Duodenal mucosa (tissue), 2 donors: ENCODE measurements around the gene NPAS1.

Experiments
- H3K27ac ChIP-seq: one replicate; pipeline ENCODE4 v1.7.0; 2013; ENCODE audit warnings: low read depth, low read length
- H3K27me3 ChIP-seq, 2 donors: one replicate each; pipeline ENCODE4 v1.7.0; 2013; ENCODE audit warnings: low read length in 2 of 2, control low read depth in 1 of 2; ENCODE audit not compliant: insufficient read depth in 2 of 2, control insufficient read depth in 1 of 2
- H3K36me3 ChIP-seq, 2 donors: one replicate each; pipeline ENCODE4 v1.7.0; 2013; ENCODE audit warnings: low read length in 2 of 2, control low read depth in 1 of 2; ENCODE audit not compliant: insufficient read depth in 2 of 2, control insufficient read depth in 1 of 2
- H3K4me1 ChIP-seq, 2 donors: one replicate each; pipeline ENCODE4 v1.7.0; 2013; ENCODE audit warnings: low read length in 2 of 2, control low read depth in 1 of 2; ENCODE audit not compliant: insufficient read depth in 2 of 2, control insufficient read depth in 1 of 2
- H3K4me3 ChIP-seq, 2 donors: one replicate each; pipeline ENCODE4 v1.7.0; 2013; ENCODE audit warnings: low read length in 2 of 2, low read depth in 1 of 2
- H3K9ac ChIP-seq, 2 donors: one replicate each; pipeline ENCODE4 v1.7.0; 2013; ENCODE audit warnings: low read length in 2 of 2, low read depth in 1 of 2
- H3K9me3 ChIP-seq, 2 donors: one replicate each; pipeline ENCODE4 v1.7.0; 2013; ENCODE audit warnings: low read length in 2 of 2, control low read depth in 1 of 2; ENCODE audit not compliant: control insufficient read depth in 1 of 2

Gene NPAS1

GRCh38 chr19:47027586-47028088 lies 8.0 kb downstream of the NPAS1 start:
- Histone ChIP-seq H3K9ac (no peak overlapping the region), H3K27ac (no peak overlapping the region), H3K4me3 (no peak overlapping the region), H3K27me3 (peaks cover 33 to 36% of the 10 kb centered on the region in 2 donors), H3K4me1 (no peaks in the 10 kb centered on the region), H3K36me3 (no peaks in the 10 kb centered on the region), H3K9me3 (no peaks in the 10 kb centered on the region)

- H3K36me3 ChIP-seq = no peaks in the 10 kb centered on the region
- H3K9ac ChIP-seq = no peak overlapping the region
- no peak overlapping the region for H3K4me3 ChIP-seq
- H3K4me1 ChIP-seq = no peaks in the 10 kb centered on the region
- no peaks in the 10 kb centered on the region for H3K9me3 ChIP-seq
- no peak overlapping the region for H3K27ac ChIP-seq
- H3K27me3 ChIP-seq = peaks cover 29 to 30% of the 10 kb centered on the region in 2 donors
These were observed 8.6 kb downstream of the NPAS1 start for GRCh38 chr19:47028195-47028601.

GRCh38 chr19:47032171-47032811 lies 12.7 kb downstream of the NPAS1 start:
- Histone ChIP-seq H3K4me3 (no peak overlapping the region), H3K4me1 (peaks cover 7 to 19% of the 10 kb centered on the region in 2 donors), H3K36me3 (no peaks in the 10 kb centered on the region), H3K27ac (no peak overlapping the region), H3K27me3 (peaks cover 18 to 20% of the 10 kb centered on the region in 2 donors), H3K9ac (no peak overlapping the region), H3K9me3 (no peaks in the 10 kb centered on the region)

GRCh38 chr19:47035127-47036096 lies 15.8 kb downstream of the NPAS1 start:
- H3K27ac ChIP-seq = no peak overlapping the region
- H3K4me1 ChIP-seq = peaks cover 7 to 19% of the 10 kb centered on the region in 2 donors
- no peaks in the 10 kb centered on the region for H3K36me3 ChIP-seq
- H3K9me3 ChIP-seq = no peaks in the 10 kb centered on the region
- peak overlapping the region; percentile 75 to 76 for H3K9ac ChIP-seq
- H3K27me3 ChIP-seq = peaks cover 4 to 9% of the 10 kb centered on the region in 2 donors
- peak overlapping the region; percentile 62 to 72 for H3K4me3 ChIP-seq

GRCh38 chr19:47036097-47036651 lies 16.5 kb downstream of the NPAS1 start:
- H3K27ac ChIP-seq = no peak overlapping the region
- H3K4me1 ChIP-seq = peaks cover 7 to 19% of the 10 kb centered on the region in 2 donors
- H3K4me3 ChIP-seq = peak overlapping the region; percentile 62 to 72
- peak overlapping the region; percentile 75 to 76 for H3K9ac ChIP-seq
- H3K9me3 ChIP-seq = no peaks in the 10 kb centered on the region
- H3K36me3 ChIP-seq = no peaks in the 10 kb centered on the region
- H3K27me3 ChIP-seq = peaks cover 4 to 7% of the 10 kb centered on the region in 2 donors

- Histone ChIP-seq H3K9me3 (no peaks in the 10 kb centered on the region), H3K27ac (no peak overlapping the region)
These were observed 18.1 kb downstream of the NPAS1 start for GRCh38 chr19:47037766-47038165.

GRCh38 chr19:47039239-47039874 lies 19.7 kb downstream of the NPAS1 start:
- peaks cover under 1 to 3% of the 10 kb centered on the region in 2 donors for H3K27me3 ChIP-seq
- H3K4me3 ChIP-seq = no peak overlapping the region
- H3K9me3 ChIP-seq = no peaks in the 10 kb centered on the region
- H3K9ac ChIP-seq = no peak overlapping the region
- peaks cover 0 to 4% of the 10 kb centered on the region in 2 donors for H3K36me3 ChIP-seq
- peaks cover 7 to 19% of the 10 kb centered on the region in 2 donors for H3K4me1 ChIP-seq
- no peak overlapping the region for H3K27ac ChIP-seq

More at GRCh38 chr19:47037766-47038165, 18.1 kb downstream of the NPAS1 start:
- no peak overlapping the region for H3K9ac ChIP-seq
- H3K27me3 ChIP-seq = peaks cover 3 to 4% of the 10 kb centered on the region in 2 donors
- H3K4me3 ChIP-seq = no peak overlapping the region
- peaks cover 7 to 19% of the 10 kb centered on the region in 2 donors for H3K4me1 ChIP-seq
- peaks cover 0 to 4% of the 10 kb centered on the region in 2 donors for H3K36me3 ChIP-seq

- no peak overlapping the region for H3K4me3 ChIP-seq
- H3K9me3 ChIP-seq = no peaks in the 10 kb centered on the region
- peaks cover 0 to 4% of the 10 kb centered on the region in 2 donors for H3K36me3 ChIP-seq
- no peak overlapping the region for H3K9ac ChIP-seq
- H3K4me1 ChIP-seq = peaks cover 0 to 8% of the 10 kb centered on the region in 2 donors
- no peaks in the 10 kb centered on the region for H3K27me3 ChIP-seq
- H3K27ac ChIP-seq = no peak overlapping the region
These were observed 21.2 kb downstream of the NPAS1 start for GRCh38 chr19:47040869-47041268.

GRCh38 chr19:47044946-47045866 lies 25.6 kb downstream of the NPAS1 start:
- Histone ChIP-seq H3K4me1 (peaks cover 0 to 4% of the 10 kb centered on the region in 2 donors), H3K36me3 (peaks cover 0 to 4% of the 10 kb centered on the region in 2 donors), H3K4me3 (no peak overlapping the region), H3K27ac (no peak overlapping the region), H3K9me3 (no peaks in the 10 kb centered on the region), H3K9ac (no peak overlapping the region), H3K27me3 (no peaks in the 10 kb centered on the region)
